Loucy (cell line): ENCODE results near the gene N4BP2L1.

Experiments
- H2AFZ ChIP-seq: fragments of 200-600 bp; sonication (generic); 2 replicates; pipeline ENCODE4 v1.6.0; 2016; ENCODE audit warnings: antibody characterized with exemption, mild to moderate bottlenecking, low read length, moderate library complexity
- H3F3A ChIP-seq: fragments of 200-600 bp; 2 replicates; pipeline ENCODE4 v1.6.0; 2016; ENCODE audit warnings: antibody characterized with exemption, low read depth, mild to moderate bottlenecking
- H3K27me3 ChIP-seq: fragments of 200-600 bp; sonication (generic); 2 replicates; pipeline ENCODE4 v1.6.1; 2014; ENCODE audit warnings: low read length, mild to moderate bottlenecking; ENCODE audit not compliant: insufficient read depth, poor library complexity, severe bottlenecking
- H3K36me3 ChIP-seq: fragments of 200-600 bp; sonication (generic); 2 replicates; pipeline ENCODE4 v1.6.1; 2016; ENCODE audit warnings: low read length; ENCODE audit not compliant: insufficient read depth
- H3K4me1 ChIP-seq: fragments of 200-600 bp; sonication (generic); 2 replicates; pipeline ENCODE4 v1.5.1; 2014; ENCODE audit warnings: low read length, mild to moderate bottlenecking; ENCODE audit not compliant: insufficient read depth, poor library complexity, severe bottlenecking
- H3K4me2 ChIP-seq: fragments of 200-600 bp; sonication (generic); 2 replicates; pipeline ENCODE4 v1.6.0; 2014; ENCODE audit warnings: antibody characterized with exemption, low read length, low read depth, mild to moderate bottlenecking; ENCODE audit not compliant: poor library complexity, severe bottlenecking
- H3K4me3 ChIP-seq: fragments of 200-600 bp; sonication (generic); 2 replicates; pipeline ENCODE4 v1.5.1; 2014; ENCODE audit warnings: low read length, mild to moderate bottlenecking, mixed read lengths; ENCODE audit not compliant: poor library complexity, severe bottlenecking
- H3K79me2 ChIP-seq: fragments of 200-600 bp; sonication (generic); 2 replicates; pipeline ENCODE4 v1.6.1; 2014; ENCODE audit warnings: low read length; ENCODE audit not compliant: insufficient read depth
- H3K9ac ChIP-seq: fragments of 200-600 bp; sonication (generic); 2 replicates; pipeline ENCODE4 v1.6.0; 2014; ENCODE audit warnings: mild to moderate bottlenecking, low read depth, low read length, moderate library complexity; ENCODE audit not compliant: poor library complexity, severe bottlenecking
- H3K9me2 ChIP-seq: fragments of 200-600 bp; sonication (generic); replicated peaks from 2 replicates; pipeline ENCODE4 v1.6.1; 2016; ENCODE audit warnings: low read depth, low read length, mixed read lengths
- H3K9me3 ChIP-seq: fragments of 200-600 bp; sonication (generic); 2 replicates; pipeline ENCODE4 v1.6.1; 2014; ENCODE audit warnings: mild to moderate bottlenecking, antibody characterized with exemption, low read length, low read depth; ENCODE audit not compliant: insufficient read depth
- H4K20me1 ChIP-seq: fragments of 200-600 bp; sonication (generic); 2 replicates; pipeline ENCODE4 v1.6.0; 2014; ENCODE audit warnings: antibody characterized with exemption, low read length, mild to moderate bottlenecking; ENCODE audit not compliant: insufficient read depth, poor library complexity, severe bottlenecking
- EZH2phosphoT487 ChIP-seq: fragments of 200-600 bp; IDR thresholded peaks from 2 replicates; pipeline ENCODE4 v1.6.1; 2018; ENCODE audit warnings: antibody characterized with exemption, mild to moderate bottlenecking, moderate library complexity, borderline replicate concordance
- TF ChIP-seq, protein P1 (sequence below): fragments of 200-600 bp; sonication (generic); conservative IDR thresholded peaks from 2 replicates; pipeline ENCODE4 v1.5.1; 2014; ENCODE audit warnings: mild to moderate bottlenecking, antibody characterized with exemption, low read length

Gene N4BP2L1

DNA sequence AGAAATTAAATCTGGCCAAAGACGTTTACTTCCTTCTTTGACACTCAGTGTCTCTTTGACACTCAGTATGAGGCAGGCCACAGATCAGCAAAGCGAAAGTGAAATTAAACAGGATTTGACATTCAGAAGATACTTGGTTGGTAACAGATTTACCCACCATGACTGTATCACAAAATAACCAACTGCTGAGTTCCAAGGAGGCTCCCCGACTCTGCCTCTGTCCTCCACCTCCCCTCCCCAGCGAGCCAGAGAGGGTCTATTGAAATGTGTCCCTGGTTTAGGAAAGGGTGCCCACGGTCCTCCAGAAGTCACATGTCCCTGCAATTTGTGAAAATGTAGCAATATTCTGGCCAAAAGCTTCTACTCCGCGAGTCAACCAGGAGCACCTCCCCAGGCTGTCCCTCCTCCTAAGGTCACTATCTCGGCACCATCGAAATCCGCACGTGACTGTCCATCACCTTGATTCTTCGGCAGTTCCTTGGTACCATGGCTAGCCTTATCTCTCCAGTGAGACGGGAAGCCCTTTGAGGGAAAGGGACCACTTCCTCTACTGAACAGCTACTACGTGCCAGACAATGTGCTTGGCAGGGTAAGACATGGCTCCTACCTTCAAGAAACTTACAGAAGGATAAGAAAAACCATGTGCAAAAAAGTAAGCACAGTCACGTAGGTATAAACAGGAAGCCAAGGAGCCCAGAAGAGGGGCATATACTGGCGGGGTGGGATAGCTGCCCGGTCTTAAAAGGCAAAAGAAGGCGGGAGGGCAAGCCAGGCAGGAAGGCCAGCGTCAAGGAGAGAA lies 1.5 kb downstream of the N4BP2L1 start:
- H2AFZ ChIP-seq: peak overlapping the region; percentile 85
- peak overlapping the region; percentile 91 for H3K4me2 ChIP-seq

GRCh38 chr13:32425158-32425557 lies 2.8 kb downstream of the N4BP2L1 start:
- Histone ChIP-seq H3K4me1 (peaks cover 49% of the 10 kb centered on the region), H3K27me3 (no peaks in the 10 kb centered on the region), H2AFZ (no peak overlapping the region), H3K4me2 (peak overlapping the region; percentile 91), H3K36me3 (peaks cover 2% of the 10 kb centered on the region; the same call in 1 of the 2 replicates), H3K9me2 (no peaks in the 10 kb centered on the region), H3F3A (peaks cover 5% of the 10 kb centered on the region; the same call in 1 of the 2 replicates), H4K20me1 (peaks cover 19% of the 10 kb centered on the region), H3K4me3 (peak overlapping the region; percentile 95), H3K79me2 (peaks cover 66% of the 10 kb centered on the region), H3K9ac (peak overlapping the region; percentile 81), H3K9me3 (no peaks in the 10 kb centered on the region; the same call in 1 of the 2 replicates)
- no peak for TF ChIP-seq EZH2phosphoT487
- TF ChIP-seq, protein P1, sequence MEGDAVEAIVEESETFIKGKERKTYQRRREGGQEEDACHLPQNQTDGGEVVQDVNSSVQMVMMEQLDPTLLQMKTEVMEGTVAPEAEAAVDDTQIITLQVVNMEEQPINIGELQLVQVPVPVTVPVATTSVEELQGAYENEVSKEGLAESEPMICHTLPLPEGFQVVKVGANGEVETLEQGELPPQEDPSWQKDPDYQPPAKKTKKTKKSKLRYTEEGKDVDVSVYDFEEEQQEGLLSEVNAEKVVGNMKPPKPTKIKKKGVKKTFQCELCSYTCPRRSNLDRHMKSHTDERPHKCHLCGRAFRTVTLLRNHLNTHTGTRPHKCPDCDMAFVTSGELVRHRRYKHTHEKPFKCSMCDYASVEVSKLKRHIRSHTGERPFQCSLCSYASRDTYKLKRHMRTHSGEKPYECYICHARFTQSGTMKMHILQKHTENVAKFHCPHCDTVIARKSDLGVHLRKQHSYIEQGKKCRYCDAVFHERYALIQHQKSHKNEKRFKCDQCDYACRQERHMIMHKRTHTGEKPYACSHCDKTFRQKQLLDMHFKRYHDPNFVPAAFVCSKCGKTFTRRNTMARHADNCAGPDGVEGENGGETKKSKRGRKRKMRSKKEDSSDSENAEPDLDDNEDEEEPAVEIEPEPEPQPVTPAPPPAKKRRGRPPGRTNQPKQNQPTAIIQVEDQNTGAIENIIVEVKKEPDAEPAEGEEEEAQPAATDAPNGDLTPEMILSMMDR: no peak

More for the DNA sequence above, 1.5 kb downstream of the N4BP2L1 start:
- Histone ChIP-seq H3K27me3 (no peaks in the 10 kb centered on the region), H3K9ac (peak overlapping the region; percentile 81), H3K4me3 (peak overlapping the region; percentile 95), H3K9me2 (no peaks in the 10 kb centered on the region), H3K9me3 (no peaks in the 10 kb centered on the region), H3K36me3 (no peaks in the 10 kb centered on the region), H3K4me1 (peaks cover 53% of the 10 kb centered on the region), H3K79me2 (peaks cover 61% of the 10 kb centered on the region), H4K20me1 (peaks cover 19% of the 10 kb centered on the region), H3F3A (peaks cover 5% of the 10 kb centered on the region; the same call in 1 of the 2 replicates)
- TF ChIP-seq, protein P1: no peak
- TF ChIP-seq EZH2phosphoT487: no peak

GRCh38 chr13:32423592-32423991 lies 4.3 kb downstream of the N4BP2L1 start:
- Histone ChIP-seq H2AFZ (no peak overlapping the region), H3K36me3 (peaks cover 8% of the 10 kb centered on the region; the same call in 1 of the 2 replicates), H4K20me1 (peaks cover 19% of the 10 kb centered on the region), H3K79me2 (peaks cover 70% of the 10 kb centered on the region), H3F3A (peaks cover 3% of the 10 kb centered on the region; the same call in 1 of the 2 replicates), H3K9me2 (no peaks in the 10 kb centered on the region), H3K4me3 (peak overlapping the region; percentile 95), H3K4me2 (peak overlapping the region; percentile 91), H3K4me1 (peaks cover 44% of the 10 kb centered on the region), H3K9ac (peak overlapping the region; percentile 81), H3K9me3 (no peaks in the 10 kb centered on the region; the same call in 1 of the 2 replicates), H3K27me3 (no peaks in the 10 kb centered on the region)
- TF ChIP-seq EZH2phosphoT487: no peak
- TF ChIP-seq, protein P1: no peak
